Activated T-helper 1 cell treated with anti-CD3 and anti-CD28 coated beads, Interleukin-2, amount 50 U/mL, for 16 hours (primary cell): ENCODE results near the gene DBP.
A peak's percentile ranks its signal among the peaks of the same experiment; 100 is the strongest.
"Not testable (repeated sequence)": the region's sequence is repeated elsewhere in the genome, so short reads cannot be mapped to it uniquely, and the experiment has no call there.

Experiments used
- DNase-seq, 2 donors: peaks; one replicate each; pipeline ENCODE4 v3.0.0-alpha.2; 2020; ENCODE audit warnings: low read depth in 1 of 2, low spot score in 1 of 2

DBP gene

DNA sequence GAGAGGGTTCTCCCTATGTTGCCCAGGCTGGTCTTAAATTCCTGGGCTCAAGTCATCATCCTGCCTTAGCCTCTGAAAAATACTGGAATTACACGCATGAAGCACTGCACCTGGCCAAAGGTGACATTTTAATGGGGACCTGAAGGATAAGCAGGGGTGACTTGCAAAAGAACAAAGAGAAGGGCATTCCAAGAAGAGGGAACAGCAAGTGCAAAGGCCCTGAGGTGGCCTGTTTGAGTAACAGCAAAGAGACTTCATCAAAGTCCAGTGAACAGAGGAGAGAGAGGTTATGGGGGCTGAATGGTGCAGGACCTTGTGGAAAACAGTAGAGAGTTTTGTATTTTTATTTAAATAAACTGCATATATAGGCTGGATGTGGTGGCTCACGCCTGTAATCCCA is 4.7 kb upstream of the DBP start:
- no peak for DNase-seq

DNA sequence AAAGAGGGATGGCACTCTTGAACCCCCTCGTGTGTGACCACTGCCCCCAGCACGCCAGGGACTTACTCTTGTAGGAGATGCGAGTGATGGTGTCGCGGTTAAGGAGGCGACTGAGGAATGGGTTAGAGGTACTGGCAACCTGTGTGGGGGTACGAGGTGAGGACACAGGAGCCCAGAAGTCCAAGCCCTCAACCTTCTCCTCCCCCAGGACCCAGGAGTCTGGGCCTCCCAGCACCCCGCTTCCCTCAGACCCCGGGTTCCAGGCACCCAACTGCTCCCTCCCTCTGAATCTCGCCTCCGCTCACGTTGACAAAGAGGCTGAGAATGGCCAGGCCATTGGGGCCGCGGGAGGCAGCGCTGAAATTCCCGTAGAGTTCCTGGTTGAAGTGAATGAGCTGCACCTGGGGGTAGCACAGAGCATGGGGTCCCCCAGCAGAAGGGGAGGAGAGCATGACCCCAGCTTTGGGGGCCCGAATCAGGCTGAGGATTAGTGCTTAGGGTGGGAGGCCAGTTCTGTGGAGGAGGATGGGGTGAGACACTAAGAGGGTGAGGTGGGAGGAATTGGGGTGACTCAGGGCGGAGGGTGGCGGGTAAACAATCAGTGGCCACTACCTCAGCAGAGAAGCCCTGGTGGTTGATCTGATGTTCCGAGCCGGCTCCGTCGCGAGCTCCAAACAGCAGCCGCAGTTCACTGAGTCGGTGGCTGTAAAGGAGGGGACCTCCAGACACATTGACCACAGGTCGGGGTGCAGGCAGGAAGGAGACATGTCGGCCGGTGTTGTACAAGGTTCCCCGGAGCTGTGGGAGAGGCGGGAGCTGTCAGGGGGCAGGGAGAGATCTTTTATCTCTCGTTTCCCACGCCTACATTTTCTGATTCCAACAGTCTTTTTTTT is 2.5 kb upstream of the DBP start:
- DNase-seq = no peak

DNA sequence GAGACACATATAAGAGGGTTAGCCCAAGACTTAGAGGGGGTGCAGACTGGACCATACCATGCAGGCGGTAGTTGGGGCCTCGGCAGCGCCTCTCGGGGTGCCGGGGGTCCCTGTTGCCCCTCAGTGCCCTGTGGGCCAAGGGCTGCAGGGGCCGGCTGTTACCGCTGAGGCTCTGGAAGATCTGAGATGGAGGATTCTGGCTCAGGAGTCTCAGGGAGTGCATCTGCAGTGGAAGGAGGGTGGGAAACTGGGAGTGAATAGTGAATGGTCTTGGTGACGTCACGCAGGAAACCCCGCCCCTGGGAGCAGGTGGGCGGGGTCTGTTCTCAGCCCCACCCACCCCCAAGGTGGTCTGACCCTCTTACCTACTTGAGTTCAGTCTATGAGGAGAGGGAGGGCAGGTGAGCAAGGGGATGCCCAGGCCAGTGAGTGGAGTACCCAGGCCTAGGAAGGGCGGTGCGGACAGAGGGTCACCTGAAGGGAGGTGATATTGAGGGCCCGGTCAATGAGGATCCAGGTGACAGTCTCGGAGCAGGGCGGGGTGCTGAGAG is 1.7 kb upstream of the DBP start:
- no peak for DNase-seq

DNA sequence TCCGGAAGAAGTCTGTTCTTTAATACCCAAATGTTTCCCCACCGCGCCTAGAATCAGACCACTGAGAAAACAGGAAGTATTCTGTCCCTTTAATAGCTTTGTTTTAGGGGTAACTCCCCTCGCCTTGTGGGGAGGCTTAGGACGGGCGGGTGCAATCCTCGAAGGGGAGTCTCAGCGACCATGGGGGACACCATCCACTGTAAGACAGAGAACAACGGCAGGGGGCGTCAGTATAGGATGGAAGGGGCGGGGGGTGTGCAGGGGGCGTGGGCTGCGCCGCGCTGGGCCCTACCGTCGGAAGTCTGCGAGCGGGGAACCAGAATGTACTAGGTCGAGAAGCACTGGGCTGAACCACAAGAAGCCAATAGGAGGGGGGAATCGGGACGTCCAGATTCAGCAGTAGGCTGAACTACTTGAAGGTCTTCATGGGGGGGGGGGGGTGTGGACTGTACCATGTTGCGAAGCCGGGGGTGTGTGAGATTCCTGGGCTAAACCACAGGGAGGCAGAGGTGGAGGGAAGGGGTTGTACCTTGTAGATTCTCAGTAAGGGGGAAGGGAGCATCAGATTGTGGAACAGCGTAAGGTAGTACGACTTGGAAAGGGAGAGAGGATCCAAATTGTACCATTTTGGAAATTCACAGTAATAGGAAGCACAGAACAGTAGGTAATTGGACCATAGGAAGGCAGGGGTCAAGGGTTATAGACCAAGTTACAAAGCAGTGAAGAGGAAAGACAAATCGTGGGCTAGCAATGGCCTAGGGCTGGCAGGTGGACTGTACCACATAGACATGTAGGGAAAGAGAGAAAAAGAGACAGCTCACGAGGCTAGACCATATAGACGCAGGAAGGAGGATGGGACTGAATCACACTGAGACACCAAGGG is 1.0 kb upstream of the DBP start:
- DNase-seq = peak; percentile 59 to 71

DNA sequence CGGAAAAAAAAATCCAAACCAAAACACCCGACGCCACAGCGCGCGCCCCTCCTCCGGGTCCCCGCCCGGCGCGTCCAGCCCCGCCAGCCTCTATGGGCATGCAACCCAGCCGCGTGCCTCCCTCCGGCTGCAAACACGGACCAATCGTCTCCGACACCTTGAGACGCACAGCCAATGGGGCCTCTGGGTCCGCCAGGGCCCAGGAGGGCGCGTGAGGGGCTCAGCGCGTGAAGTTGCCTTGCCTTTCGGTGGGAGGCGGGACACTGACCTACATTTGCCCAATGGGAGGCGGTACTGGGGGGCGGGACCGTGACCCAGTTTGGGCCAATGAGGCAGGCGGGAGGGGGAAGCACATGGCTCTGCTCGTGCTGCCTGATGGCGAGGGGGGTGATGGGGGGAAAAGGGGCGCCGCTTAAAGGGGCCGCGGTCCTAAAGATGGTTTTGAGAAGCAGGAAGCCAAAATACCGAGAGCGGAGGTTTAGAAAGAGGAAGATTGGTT is 319 bp upstream of the DBP start:
- DNase-seq = peak; percentile 99

DNA sequence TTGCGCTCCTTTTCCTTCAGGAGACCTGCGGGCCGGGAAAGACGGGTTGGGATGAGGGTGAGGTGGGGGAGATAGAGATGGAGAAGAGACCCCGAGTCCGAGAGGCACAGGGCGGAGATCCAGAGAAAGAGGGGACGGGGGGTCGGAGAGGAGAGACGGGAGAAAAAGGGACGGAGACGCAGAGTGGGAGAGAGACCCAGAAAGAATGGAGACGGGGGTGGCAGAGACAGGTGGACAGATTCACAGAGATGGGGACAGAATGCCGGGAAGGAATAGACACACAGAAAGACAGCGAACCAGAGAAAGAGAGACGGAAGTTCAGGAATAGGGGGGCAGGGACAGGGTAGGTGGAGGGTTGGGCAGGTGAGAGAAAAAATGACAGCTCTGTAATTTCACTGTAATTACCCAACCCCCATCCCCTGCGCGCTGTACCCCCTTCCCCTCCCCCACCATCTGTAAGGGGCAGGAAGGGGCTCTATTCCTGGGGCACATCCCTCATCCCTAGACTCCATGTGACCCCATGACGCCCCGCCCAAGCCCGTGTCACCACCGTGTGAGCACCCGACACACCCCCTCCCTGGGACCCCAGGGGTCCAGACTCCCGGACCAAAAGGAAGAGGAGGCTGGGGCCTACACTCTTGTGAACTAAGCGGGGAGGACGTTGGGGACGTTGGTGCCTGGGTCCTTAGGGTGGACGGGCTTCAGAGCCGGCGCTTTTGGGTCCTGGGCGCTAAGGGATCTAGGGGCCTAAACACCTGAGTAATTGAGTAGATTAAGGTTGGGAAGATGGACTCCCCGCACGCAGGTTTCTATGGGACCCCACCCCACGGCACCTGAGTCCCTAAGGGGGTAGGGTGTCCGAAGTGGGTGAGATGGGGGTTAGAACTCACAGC is 967 bp downstream of the DBP start:
- no peak for DNase-seq

DNA sequence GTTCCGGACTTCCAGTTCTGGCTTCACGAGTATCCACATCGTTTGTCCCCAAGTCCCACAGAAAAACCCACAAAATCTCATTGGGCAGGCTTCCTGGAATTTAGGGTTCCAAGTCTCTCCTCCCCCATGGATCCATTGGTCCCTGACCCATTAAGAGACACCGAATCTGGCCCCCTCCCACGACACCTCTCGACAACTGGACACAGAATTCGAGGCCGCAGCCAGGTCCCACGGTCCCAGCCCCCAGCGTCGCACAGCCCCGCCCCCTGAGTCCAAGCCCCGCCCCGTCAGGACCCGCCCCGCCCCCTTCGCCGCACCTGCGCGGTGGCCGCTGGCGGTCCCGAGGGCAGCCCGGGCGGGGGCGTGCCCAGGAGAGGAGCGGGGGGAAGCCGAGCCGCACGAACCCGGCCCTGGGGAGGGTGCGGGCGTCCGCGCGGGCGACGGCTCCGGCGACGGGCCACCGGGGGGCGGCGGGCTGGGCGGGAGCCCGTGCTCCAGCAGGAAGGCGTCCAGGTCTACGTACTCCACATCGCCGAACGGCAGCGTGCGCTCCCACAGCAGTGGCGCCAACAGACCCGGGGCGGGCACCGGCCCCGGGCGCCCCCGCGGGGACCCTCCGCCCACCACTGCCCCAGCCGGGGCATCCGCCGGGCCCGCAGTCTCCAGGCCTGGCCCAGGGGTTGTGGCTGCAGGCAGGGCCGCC is 1.8 kb downstream of the DBP start:
- peak; percentile 57 to 69 for DNase-seq

DNA sequence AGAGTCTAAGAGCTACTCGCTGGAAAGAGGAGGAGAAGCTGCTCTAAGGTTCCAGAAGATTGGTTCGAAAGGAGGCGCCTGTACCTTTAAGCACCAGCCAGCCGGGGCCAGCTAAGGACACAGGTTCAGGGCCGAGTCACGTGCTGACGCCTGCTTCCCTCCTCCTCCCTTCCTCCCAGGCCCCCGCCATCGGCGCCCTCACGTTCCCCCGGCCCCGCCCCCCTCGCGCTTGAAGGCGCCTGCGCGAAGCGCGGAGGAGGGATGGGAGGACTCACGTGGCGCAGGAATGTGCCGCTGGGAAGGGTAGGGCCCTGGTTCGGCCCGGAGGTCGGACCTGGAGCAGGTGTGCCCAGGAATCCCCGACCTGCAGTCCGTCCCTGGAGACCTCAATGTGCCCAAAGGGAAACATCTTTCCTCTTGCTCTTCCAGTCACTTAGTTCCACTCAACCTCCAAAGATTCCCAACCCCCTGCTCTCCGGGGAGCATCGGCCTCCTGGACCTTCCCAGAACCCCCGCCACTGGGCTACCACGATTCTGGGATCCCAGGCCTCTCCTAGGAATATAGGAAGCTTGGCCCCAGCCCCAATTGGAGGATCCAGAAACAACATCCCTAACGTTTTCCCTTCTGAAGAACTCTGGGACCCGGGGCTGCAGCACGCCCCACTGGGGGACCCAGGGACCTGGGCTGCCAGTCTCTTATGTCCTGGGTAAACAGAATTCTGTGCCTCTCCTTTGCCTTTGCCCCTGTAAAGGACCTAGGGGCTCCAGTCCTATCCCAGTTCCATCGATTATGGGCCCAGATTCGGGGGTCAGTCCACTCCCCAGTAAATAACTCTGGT is 2.5 kb downstream of the DBP start:
- DNase-seq = peak; percentile 83 to 85

DNA sequence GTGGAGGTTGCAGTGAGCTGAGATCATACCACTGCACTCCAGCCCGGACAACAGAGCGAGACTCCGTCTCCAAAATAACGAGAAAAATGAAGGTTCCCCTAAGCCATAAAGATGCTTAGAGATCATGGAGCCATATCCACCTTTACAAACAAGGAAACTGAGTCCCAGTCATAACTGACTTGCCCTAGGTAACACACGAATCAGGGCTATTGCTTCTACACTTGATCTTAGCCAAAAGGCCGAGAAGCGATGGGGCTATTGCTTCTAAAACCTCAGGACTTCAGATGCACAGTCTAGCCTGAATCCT is 3.2 kb downstream of the DBP start:
- no peak for DNase-seq

DNA sequence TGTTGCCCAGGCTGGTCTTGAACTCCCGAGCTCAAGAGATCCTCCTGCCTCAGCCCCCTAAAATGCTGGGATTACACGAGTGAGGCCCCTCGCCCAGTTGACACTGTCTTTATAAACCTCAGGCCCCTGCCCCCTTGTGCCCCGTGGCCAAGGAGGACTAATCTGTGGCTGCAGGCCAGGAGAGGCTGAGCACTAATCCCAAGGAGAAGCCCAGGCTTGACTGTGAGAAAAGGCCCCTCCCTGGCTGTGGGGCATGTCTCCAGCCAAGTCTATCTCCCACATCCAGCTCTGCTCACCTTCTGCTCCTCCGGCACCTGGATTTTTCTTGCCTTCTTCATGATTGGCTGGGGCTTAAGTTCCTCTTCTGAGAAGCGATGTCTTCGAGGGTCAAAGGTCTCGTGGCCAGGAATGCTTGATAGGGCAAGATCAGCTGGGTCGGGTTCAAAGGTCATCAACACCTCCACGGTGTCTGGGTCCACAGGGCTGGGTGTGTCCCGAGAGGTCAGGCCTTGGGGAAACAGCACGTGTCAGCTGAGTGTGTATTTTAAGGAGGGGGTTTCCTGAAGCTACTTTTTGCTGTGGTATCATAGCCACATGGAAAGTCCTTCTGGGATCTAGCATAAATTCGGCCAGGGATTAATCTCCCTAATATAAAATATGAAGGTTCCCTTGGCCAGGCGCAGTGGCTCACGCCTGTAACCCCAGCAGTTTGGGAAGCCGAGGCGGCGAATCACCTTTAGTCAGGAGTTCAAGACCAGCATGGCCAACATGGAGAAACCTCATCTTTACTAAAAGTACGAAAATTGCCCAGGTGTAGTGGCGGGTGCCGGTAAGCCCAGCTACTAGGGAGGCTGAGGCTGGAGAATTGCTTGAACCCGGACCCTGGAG is 3.8 kb downstream of the DBP start:
- no peak for DNase-seq

DNA sequence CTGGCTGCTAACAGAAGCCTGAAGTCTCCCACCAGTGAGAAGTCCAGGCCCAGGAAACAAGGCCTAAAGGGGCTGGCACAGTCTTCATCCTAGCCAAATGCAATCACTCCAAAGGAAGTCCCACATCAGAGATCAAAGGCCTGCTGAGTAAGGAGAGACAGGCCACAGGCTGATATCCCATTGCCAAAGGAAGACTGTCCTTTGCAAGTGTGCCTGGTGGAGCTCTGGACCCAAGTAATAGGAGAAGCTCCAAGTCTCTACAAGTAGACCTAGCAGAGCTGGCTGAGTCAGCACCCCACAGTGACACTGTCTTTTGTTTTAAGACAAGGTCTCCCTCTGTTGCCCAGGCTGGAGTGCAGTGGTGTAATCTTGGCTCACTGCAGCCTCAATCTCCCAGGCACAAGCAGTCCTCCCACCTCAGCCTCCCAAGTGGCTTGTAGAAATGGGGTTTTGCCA is 4.5 kb downstream of the DBP start:
- no peak for DNase-seq

DNA sequence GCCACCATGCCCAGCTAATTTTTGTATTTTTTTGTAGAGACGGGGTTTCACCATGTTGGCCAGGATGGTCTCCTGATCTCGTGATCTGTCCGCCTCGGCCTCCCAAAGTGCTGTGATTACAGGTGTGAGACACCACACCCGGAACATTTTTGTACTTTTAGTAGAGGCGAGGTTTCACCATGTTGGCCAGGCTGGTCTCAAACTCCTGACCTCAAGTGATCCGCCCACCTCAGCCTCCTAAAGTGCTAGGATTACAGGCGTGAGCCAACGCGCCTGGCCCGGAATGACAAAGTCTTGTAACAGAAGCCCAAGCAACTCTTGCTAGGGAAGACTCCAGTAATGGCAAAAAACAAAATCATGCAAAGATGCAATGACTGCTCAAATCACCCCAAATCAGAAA is 4.9 kb downstream of the DBP start:
- DNase-seq = not testable (repeated sequence)

DNA sequence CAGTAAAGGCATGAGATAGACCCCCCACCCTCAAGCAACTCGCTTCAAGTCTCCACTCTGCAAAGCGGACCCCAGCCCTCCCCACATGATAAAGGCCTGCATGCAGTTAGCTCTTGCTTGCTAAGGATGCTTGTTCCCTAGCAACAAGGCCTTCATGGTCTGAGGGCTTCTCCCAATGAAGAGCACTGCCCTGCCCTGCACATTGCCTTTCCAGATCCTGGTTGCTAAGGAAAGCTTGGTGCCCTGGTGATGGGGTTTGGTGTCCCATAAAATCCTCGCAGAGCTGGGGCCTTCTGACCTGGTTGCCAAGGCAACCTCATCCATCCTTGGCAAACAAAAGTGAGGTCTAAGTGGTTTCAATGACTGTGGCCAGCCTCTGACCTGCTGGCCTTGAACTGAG is 6.0 kb downstream of the DBP start:
- DNase-seq = no peak

DNA sequence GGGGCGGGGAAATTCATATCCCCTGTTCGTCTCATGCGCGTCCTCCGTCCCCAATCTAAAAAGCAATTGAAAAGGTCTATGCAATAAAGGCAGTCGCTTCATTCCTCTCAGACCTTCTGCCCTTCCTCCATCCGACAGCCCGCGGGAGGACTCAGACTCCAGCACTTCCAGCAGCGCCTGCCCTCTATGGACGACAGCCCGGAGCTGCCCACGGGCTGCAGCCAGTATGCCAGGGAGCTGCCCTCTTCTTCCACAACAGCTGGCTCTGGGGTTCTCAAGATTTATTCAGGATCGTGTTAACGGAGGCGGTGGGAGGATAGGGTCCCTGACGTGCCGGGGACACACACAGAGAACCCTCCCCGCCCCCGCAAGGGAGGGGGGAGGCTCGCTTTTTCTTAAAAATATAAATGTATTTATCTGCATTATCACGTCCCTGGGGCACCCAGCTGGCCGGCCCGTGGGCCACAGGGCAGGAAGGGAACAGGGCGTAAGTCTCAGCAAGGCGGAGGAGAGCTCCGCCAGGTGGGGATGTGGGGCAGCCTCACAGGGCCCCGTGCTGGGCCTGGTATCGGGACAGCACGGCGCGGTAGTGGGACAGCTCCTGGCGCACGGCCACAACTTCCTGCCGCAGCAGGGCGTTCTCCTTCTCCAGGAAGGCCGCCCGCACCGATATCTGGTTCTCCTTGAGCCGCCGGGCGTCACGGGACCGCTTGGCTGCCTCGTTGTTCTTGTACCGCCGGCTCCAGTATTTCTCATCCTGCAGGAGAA is 6.7 kb downstream of the DBP start:
- DNase-seq = no peak

DNA sequence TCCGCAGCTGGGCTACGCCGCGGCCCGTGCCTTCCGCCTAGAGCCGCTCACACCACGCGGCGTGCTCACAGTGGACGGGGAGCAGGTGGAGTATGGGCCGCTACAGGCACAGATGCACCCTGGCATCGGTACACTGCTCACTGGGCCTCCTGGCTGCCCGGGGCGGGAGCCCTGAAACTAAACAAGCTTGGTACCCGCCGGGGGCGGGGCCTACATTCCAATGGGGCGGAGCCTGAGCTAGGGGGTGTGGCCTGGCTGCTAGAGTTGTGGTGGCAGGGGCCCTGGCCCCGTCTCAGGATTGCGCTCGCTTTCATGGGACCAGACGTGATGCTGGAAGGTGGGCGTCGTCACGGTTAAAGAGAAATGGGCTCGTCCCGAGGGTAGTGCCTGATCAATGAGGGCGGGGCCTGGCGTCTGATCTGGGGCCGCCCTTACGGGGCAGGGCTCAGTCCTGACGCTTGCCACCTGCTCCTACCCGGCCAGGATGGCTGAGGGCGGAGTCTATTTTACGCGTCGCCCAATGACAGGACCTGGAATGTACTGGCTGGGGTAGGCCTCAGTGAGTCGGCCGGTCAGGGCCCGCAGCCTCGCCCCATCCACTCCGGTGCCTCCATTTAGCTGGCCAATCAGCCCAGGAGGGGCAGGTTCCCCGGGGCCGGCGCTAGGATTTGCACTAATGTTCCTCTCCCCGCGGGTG is 7.4 kb downstream of the DBP start:
- DNase-seq = no peak

DNA sequence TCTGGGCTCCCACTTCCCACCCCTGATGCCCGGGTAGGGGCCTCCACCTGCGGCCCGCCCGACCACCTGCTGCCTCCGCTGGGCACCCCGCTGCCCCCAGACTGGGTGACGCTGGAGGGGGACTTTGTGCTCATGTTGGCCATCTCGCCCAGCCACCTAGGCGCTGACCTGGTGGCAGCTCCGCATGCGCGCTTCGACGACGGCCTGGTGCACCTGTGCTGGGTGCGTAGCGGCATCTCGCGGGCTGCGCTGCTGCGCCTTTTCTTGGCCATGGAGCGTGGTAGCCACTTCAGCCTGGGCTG is 7.9 kb downstream of the DBP start:
- no peak for DNase-seq
